Dermis microvascular lymphatic vessel endothelial cell (primary cell): Measurements from ENCODE around the gene POLR1C. TPM values are rescaled to one million over a fixed set of nuclear protein-coding genes. Genes with fewer than 3 reads are reported as not detected.

Source experiments
- total RNA-seq: library from RNA; depleted of rRNA; stranded (reverse); fragments of >200 nt; gene quantifications from 2 replicates; pipeline ENCODE4 v1.2.1, GENCODE V29; 2014

POLR1C gene
- total RNA-seq, 1 donor from 2014 or later: 31.7 TPM

Other genes starting within 250 kb of the POLR1C start
- not detected in 2 replicates for gene SLC22A7, start 218.8 kb upstream of the POLR1C start, total RNA-seq
- gene CRIP3, start 208.3 kb upstream of the POLR1C start, total RNA-seq: not detected in 2 replicates
- gene ZNF318, start 147.4 kb upstream of the POLR1C start, total RNA-seq: 4.0 and 7.0 TPM in 2 replicates
- 11.7 and 15.7 TPM in 2 replicates for gene ABCC10, start 89.5 kb upstream of the POLR1C start, total RNA-seq
- gene DLK2, start 61.5 kb upstream of the POLR1C start, total RNA-seq: 0.39 and 0.76 TPM in 2 replicates
- gene TJAP1, start 39.5 kb upstream of the POLR1C start, total RNA-seq: 7.3 and 9.0 TPM in 2 replicates
- gene LRRC73, start 6.7 kb upstream of the POLR1C start, total RNA-seq: under 0.01 and 0.13 TPM in 2 replicates
- 82.2 and 128 TPM in 2 replicates for gene YIPF3, start 163 bp upstream of the POLR1C start, total RNA-seq
- 21.2 and 23.6 TPM in 2 replicates for gene XPO5, start 58.9 kb downstream of the POLR1C start, total RNA-seq
- gene POLH, start 59.1 kb downstream of the POLR1C start, total RNA-seq: 14.3 and 16.3 TPM in 2 replicates
- 30.4 and 38.7 TPM in 2 replicates for gene GTPBP2, start 112.2 kb downstream of the POLR1C start, total RNA-seq
- gene MAD2L1BP, start 118.8 kb downstream of the POLR1C start, total RNA-seq: 14.8 and 23.3 TPM in 2 replicates
- 0.25 and 0.26 TPM in 2 replicates for gene RSPH9, start 127.9 kb downstream of the POLR1C start, total RNA-seq
- 41.6 and 44.5 TPM in 2 replicates for gene MRPS18A, start 170.7 kb downstream of the POLR1C start, total RNA-seq